K562 (cell line): ENCODE measurements around the gene SLC16A9. TPM values are rescaled to one million over a fixed set of nuclear protein-coding genes. Genes with fewer than 3 reads are reported as not detected.

Source experiments
- ATAC-seq: fragments of 200-7000 bp; cut with Tn5 transposase; 3 replicates; pipeline ENCODE4 v1.9.1; 2020; ENCODE audit warnings: moderate library complexity
- BruUV-seq: library from RNA; stranded (reverse); fragments of 400-500 nt; replicated peaks from 2 replicates; lab custom pipeline; 2021; lab: Mats Ljungman, UMichigan
- CTCF ChIA-PET: fragments of 300-600 bp; formaldehyde crosslinking; extraction: SDS; loops from one replicate; lab custom pipeline; 2021; ENCODE audit warnings: low intra/inter-chr PET ratio; lab: Yijun Ruan, JAX
- POLR2A ChIA-PET: fragments of 300-600, 350-650 bp; sonication (Branson Sonifier 250); formaldehyde crosslinking; extraction: SDS; loops from one replicate; lab custom pipeline; 2021; ENCODE audit warnings: antibody characterized with exemption, inconsistent platforms; lab: Yijun Ruan, JAX
- DNase-seq, 4 experiments: peaks; one replicate each; pipeline versions ENCODE4 v3.0.0 to v3.0.0-alpha.2; 2011 to 2018; ENCODE audit warnings: low spot score in 3 of 4, mixed read lengths in 3 of 4; ENCODE audit errors: extremely low read depth in 1 of 4
- FAIRE-seq: peaks from 2 replicates; lab custom pipeline; 2011; peaks lifted over from hg19 to GRCh38; lab: Jason Lieb, UNC
- H2AFZ ChIP-seq: 2 replicates; pipeline ENCODE4 v1.6.0; 2011; ENCODE audit warnings: low read depth, low read length, control low read depth, inconsistent platforms
- H3K27ac ChIP-seq: fragments of 200-600 bp; 3 replicates; pipeline ENCODE4 v1.8.0; 2011; ENCODE audit warnings: low read depth, mild to moderate bottlenecking, control low read depth, inconsistent platforms, low read length, moderate library complexity, mixed read lengths; ENCODE audit errors: extremely low read depth
- H3K27me3 ChIP-seq, 2 experiments: fragments of 300-600 bp in 1 of 2; 2 replicates in 1 of 2; 3 replicates in 1 of 2; pipeline versions ENCODE4 v1.6.0 to v1.8.0; 2011; ENCODE audit warnings: inconsistent platforms in 2 of 2, low read length in 2 of 2, mild to moderate bottlenecking in 1 of 2, mixed read lengths in 1 of 2, moderate library complexity in 1 of 2; ENCODE audit not compliant: control insufficient read depth in 2 of 2, insufficient read depth in 2 of 2
- H3K36me3 ChIP-seq: fragments of 300-600 bp; 3 replicates; pipeline ENCODE4 v1.8.0; 2011; ENCODE audit warnings: mild to moderate bottlenecking, low read length, inconsistent platforms; ENCODE audit not compliant: control insufficient read depth, insufficient read depth
- H3K4me1 ChIP-seq, 2 experiments: fragments of 200-600 bp in 1 of 2; replicated peaks in 1 of 2; 2 replicates in 1 of 2; 3 replicates in 1 of 2; pipeline versions ENCODE4 v1.5.1 to v1.8.0; 2011; ENCODE audit warnings: inconsistent platforms in 2 of 2, low read length in 2 of 2, mild to moderate bottlenecking in 1 of 2, mixed read lengths in 1 of 2, moderate library complexity in 1 of 2; ENCODE audit not compliant: control insufficient read depth in 2 of 2, insufficient read depth in 2 of 2
- H3K4me2 ChIP-seq: 2 replicates; pipeline ENCODE4 v1.6.1; 2011; ENCODE audit warnings: low read length, control low read depth, inconsistent platforms, mixed read lengths; ENCODE audit not compliant: insufficient read depth
- H3K4me3 ChIP-seq: fragments of 200-600 bp; sonication (generic), shearing (Covaris generic); 2 replicates; pipeline ENCODE4 v1.5.1; 2016; ENCODE audit warnings: control low read depth, inconsistent platforms
- H3K79me2 ChIP-seq: fragments of 200-600 bp; 3 replicates; pipeline ENCODE4 v1.8.0; 2011; ENCODE audit warnings: low read length, inconsistent platforms; ENCODE audit not compliant: control insufficient read depth, insufficient read depth
- H3K9ac ChIP-seq, 2 experiments: 2 replicates each; pipeline versions ENCODE4 v1.6.0 to v1.6.1; 2011; ENCODE audit warnings: low read depth in 2 of 2, low read length in 2 of 2, control low read depth in 1 of 2, inconsistent platforms in 1 of 2, mild to moderate bottlenecking in 1 of 2, mixed read lengths in 1 of 2; ENCODE audit not compliant: insufficient read depth in 1 of 2
- H3K9me1 ChIP-seq: one replicate; pipeline ENCODE4 v1.6.0; 2011; ENCODE audit warnings: inconsistent platforms, mild to moderate bottlenecking, low read length, moderate library complexity; ENCODE audit not compliant: control insufficient read depth, insufficient read depth
- H3K9me3 ChIP-seq: replicated peaks from 2 replicates; pipeline ENCODE4 v1.5.1; 2011; ENCODE audit warnings: low read depth, low read length, inconsistent platforms; ENCODE audit not compliant: control insufficient read depth, insufficient read depth
- H4K20me1 ChIP-seq: replicated peaks from 2 replicates; pipeline ENCODE4 v1.6.1; 2011; ENCODE audit warnings: low read length, inconsistent platforms, mixed read lengths; ENCODE audit not compliant: control insufficient read depth, insufficient read depth
- CBFB ChIP-seq: sonication (generic); formaldehyde crosslinking; IDR thresholded peaks from 2 replicates; pipeline ENCODE4 v1.4.0; 2020; ENCODE audit warnings: mild to moderate bottlenecking, missing genetic modification reagents
- CHD2 ChIP-seq: IDR thresholded peaks from 2 replicates; pipeline ENCODE4 v1.6.1; 2011; ENCODE audit warnings: low read depth, low read length
- FOXA3 ChIP-seq, 2 experiments: fragments of 450-650 bp in 1 of 2; sonication (generic) in 1 of 2; formaldehyde crosslinking; IDR thresholded peaks in 1 of 2; conservative IDR thresholded peaks in 1 of 2; 2 replicates each; pipeline versions ENCODE4 v1.4.0 to v1.8.0; 2020 to 2022; ENCODE audit warnings: mild to moderate bottlenecking in 2 of 2, missing genetic modification reagents in 1 of 2
- HNRNPK ChIP-seq: fragments of 200-400 bp; formaldehyde crosslinking; IDR thresholded peaks from one replicate; pipeline ENCODE4 v1.6.1; 2018; ENCODE audit warnings: mild to moderate bottlenecking, low read depth, low read length; ENCODE audit not compliant: poor library complexity, severe bottlenecking
- MBD2 ChIP-seq: sonication (generic); IDR thresholded peaks from 2 replicates; pipeline ENCODE4 v1.6.1; 2016; ENCODE audit warnings: low read depth, borderline replicate concordance
- MED1 ChIP-seq: sonication (generic); formaldehyde crosslinking; IDR thresholded peaks from 2 replicates; pipeline ENCODE4 v1.8.1; 2023; ENCODE audit warnings: missing genetic modification reagents, borderline replicate concordance
- SETDB1 ChIP-seq: IDR thresholded peaks from one replicate; pipeline ENCODE4 v1.6.1; 2012; ENCODE audit warnings: low read length, control low read depth, inconsistent platforms
- SMAD2 ChIP-seq: fragments of 150-350 bp; IDR thresholded peaks from 2 replicates; pipeline ENCODE4 v1.6.1; 2014; ENCODE audit warnings: low read depth, mild to moderate bottlenecking, low read length
- SP1 ChIP-seq: sonication (generic); formaldehyde crosslinking; IDR thresholded peaks from 2 replicates; pipeline ENCODE4 v1.8.1; 2022; ENCODE audit warnings: mild to moderate bottlenecking, missing genetic modification reagents
- ZNF133 ChIP-seq: fragments of 250-450 bp; sonication (Bioruptor Pico); IDR thresholded peaks from 2 replicates; pipeline ENCODE4 v1.4.0; 2020; ENCODE audit warnings: mild to moderate bottlenecking
- ZNF551 ChIP-seq: fragments of 250-450 bp; sonication (Bioruptor Pico); IDR thresholded peaks from 2 replicates; pipeline ENCODE4 v1.5.0; 2021; ENCODE audit warnings: mild to moderate bottlenecking, moderate library complexity
- WGBS: fragments of 100-300 bp; shearing (Covaris generic); methylation state at CpG from one replicate; pipeline ENCODE4 v1.1.6; 2016; ENCODE audit warnings: low coverage, mixed read lengths; ENCODE audit not compliant: insufficient coverage; ENCODE audit errors: missing lambda C conversion rate; 5-methylcytosine and 5-hydroxymethylcytosine counted together
- in situ Hi-C: fragments of 300-500 bp; cut with MboI; formaldehyde crosslinking; loops from 4 replicates; pipeline ENCODE4 v1.15.0; 2018; ENCODE audit warnings: inconsistent platforms, mixed read lengths
- intact Hi-C: fragments of 100-400 bp; cut with micrococcal nuclease; formaldehyde crosslinking; loops from 2 replicates; pipeline ENCODE4 v1.14.2; 2022
- polyA plus RNA-seq, 8 experiments: library from polyadenylated mRNA; depleted of rRNA in 4 of 8; stranded (reverse) in 5 of 8; unstranded in 3 of 8; fragments of >200 nt; fragmentation: Nextera tagmentation in 2 of 8; fragmentation: Illumina TruSeq in 1 of 8; extraction: Ambion mirVana in 2 of 8; extraction: Trizol in 1 of 8; gene quantifications; 2 replicates each; pipeline versions ENCODE4 v1.2.1 to v1.2.3, GENCODE V29; 2011 to 2014; ENCODE audit warnings: inconsistent platforms in 1 of 8, missing spikeins in 1 of 8
- total RNA-seq, 7 experiments: library from RNA; depleted of rRNA in 6 of 7; stranded (reverse); fragments of >200 nt in 6 of 7; fragmentation: Illumina TruSeq in 2 of 7; extraction: Trizol in 2 of 7; gene quantifications; 2 replicates each; pipeline versions ENCODE4 v1.2.1 to v1.2.3, GENCODE V29; 2011 to 2021; ENCODE audit warnings: low replicate concordance in 1 of 7
- TF ChIP-seq, protein P1 (sequence below), 2 experiments: fragments of 250-450 bp in 1 of 2; fragments of 450-650 bp in 1 of 2; sonication (Bioruptor Pico) in 1 of 2; IDR thresholded peaks; 2 replicates each; pipeline versions ENCODE4 v1.6.1 to v1.8.0; 2016 to 2021; ENCODE audit warnings: mild to moderate bottlenecking in 2 of 2, moderate library complexity in 2 of 2, missing compliant biosample characterization in 1 of 2, missing genetic modification characterization in 1 of 2
- TF ChIP-seq, protein P2 (sequence below): fragments of 250-450 bp; sonication (Bioruptor Pico); IDR thresholded peaks from 2 replicates; pipeline ENCODE4 v1.5.0; 2021

Gene SLC16A9
- total and polyA plus RNA-seq, 9 of the 15 experiments (the other 6 are each of a cell fraction or from before 2014, with no cell fraction given), result 0.90 to 6.4 (median 2.1) TPM

DNA sequence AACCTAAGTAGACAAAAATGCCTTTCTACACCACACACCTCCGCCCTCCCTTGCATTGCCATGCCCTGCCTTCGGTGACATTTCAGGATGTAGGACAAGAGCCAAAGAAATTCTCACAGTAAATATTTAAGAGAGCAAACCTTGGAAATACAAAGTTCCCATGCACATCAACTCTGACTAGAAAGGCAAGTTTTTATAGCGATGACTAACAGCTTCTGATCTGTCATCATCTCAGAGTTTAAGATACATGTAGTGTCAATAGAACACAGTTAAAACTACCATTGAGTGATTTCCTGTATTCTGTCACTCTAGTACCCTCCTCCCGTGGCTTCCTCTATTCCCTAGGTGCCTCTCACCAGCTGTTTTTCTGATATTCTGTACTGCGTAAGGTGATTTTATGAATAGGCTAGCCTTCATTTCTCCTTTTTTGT lies 20.7 kb downstream of the SLC16A9 start:
- Histone ChIP-seq H3K36me3 (no peaks in the 10 kb centered on the region), H3K4me2 (no peak overlapping the region), H3K27ac (no peak overlapping the region), H4K20me1 (no peaks in the 10 kb centered on the region), H2AFZ (no peak overlapping the region), H3K9me3 (no peaks in the 10 kb centered on the region), H3K79me2 (no peaks in the 10 kb centered on the region), H3K9me1 (no peaks in the 10 kb centered on the region), H3K4me3 (no peak overlapping the region), H3K9ac (no peak overlapping the region), H3K27me3 (no peaks in the 10 kb centered on the region), H3K4me1 (no peaks in the 10 kb centered on the region)
- ChIA-PET POLR2A (interaction anchor here (1.7 kb wide), 1 partner anchor 13 kb away, joined by 3 read pairs; no protein-coding TSS in a partner anchor), CTCF (no interaction called here)
- FAIRE-seq (no peak), ATAC-seq (no peak), DNase-seq (no peak)
- no TSS peak for BruUV-seq
- intact Hi-C loops (no loop called here), in situ Hi-C loops (no loop called here)
- TF ChIP-seq FOXA3 (CRISPR knock-in tag; conservative IDR thresholded peaks at IDR 0.05 in 1 of 2, IDR thresholded peaks at IDR 0.05 in 1 of 2), result no peak
- no peak for TF ChIP-seq SP1
- TF ChIP-seq CHD2, result no peak
- no peak for TF ChIP-seq ZNF551
- TF ChIP-seq MED1 (CRISPR knock-in tag), result no peak
- TF ChIP-seq, protein P1, sequence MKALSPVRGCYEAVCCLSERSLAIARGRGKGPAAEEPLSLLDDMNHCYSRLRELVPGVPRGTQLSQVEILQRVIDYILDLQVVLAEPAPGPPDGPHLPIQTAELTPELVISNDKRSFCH (CRISPR knock-in tag; IDR thresholded peaks at IDR 0.05), result no peak
- TF ChIP-seq, protein P1 (tag; IDR thresholded peaks at IDR 0.05), result no peak
- TF ChIP-seq, protein P2, sequence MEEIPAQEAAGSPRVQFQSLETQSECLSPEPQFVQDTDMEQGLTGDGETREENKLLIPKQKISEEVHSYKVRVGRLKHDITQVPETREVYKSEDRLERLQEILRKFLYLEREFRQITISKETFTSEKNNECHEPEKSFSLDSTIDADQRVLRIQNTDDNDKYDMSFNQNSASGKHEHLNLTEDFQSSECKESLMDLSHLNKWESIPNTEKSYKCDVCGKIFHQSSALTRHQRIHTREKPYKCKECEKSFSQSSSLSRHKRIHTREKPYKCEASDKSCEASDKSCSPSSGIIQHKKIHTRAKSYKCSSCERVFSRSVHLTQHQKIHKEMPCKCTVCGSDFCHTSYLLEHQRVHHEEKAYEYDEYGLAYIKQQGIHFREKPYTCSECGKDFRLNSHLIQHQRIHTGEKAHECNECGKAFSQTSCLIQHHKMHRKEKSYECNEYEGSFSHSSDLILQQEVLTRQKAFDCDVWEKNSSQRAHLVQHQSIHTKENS (CRISPR knock-in tag), result no peak
- TF ChIP-seq CBFB (CRISPR knock-in tag), result no peak
- TF ChIP-seq ZNF133 (CRISPR knock-in tag), result no peak
- TF ChIP-seq SMAD2, result no peak
- TF ChIP-seq HNRNPK, result no peak
- TF ChIP-seq SETDB1, result no peak
- no peak for TF ChIP-seq MBD2
- 18% methylated on average over 5 of the region's 5 CpGs for WGBS
